Neutrophil (primary cell): ENCODE results near the gene PDX1.

Source experiments
- H3K27ac ChIP-seq: fragments of 200-600 bp; sonication (generic); 2 replicates; pipeline ENCODE4 v1.5.1; 2016; ENCODE audit warnings: mild to moderate bottlenecking, moderate library complexity
- H3K27me3 ChIP-seq: fragments of 200-600 bp; sonication (generic); 2 replicates; pipeline ENCODE4 v1.6.0; 2016; ENCODE audit warnings: mild to moderate bottlenecking
- H3K36me3 ChIP-seq: fragments of 200-600 bp; sonication (generic); 2 replicates; pipeline ENCODE4 v1.5.1; 2017
- H3K4me1 ChIP-seq, 2 experiments: fragments of 200-600 bp in 1 of 2; sonication (generic) in 1 of 2; 1 replicate in 1 of 2; 2 replicates in 1 of 2; pipeline versions ENCODE4 v1.5.1 to v1.6.1; 2013 to 2016; ENCODE audit warnings: low read depth in 1 of 2, low read length in 1 of 2, mild to moderate bottlenecking in 1 of 2, moderate library complexity in 1 of 2; ENCODE audit not compliant: control insufficient read depth in 1 of 2, insufficient read depth in 1 of 2
- H3K4me3 ChIP-seq, 2 experiments: fragments of 200-600 bp in 1 of 2; sonication (generic) in 1 of 2; 1 replicate in 1 of 2; 2 replicates in 1 of 2; pipeline ENCODE4 v1.5.1; 2013 to 2016; ENCODE audit warnings: low read depth in 1 of 2, low read length in 1 of 2, mild to moderate bottlenecking in 1 of 2, moderate library complexity in 1 of 2
- H3K9me3 ChIP-seq: fragments of 200-600 bp; sonication (generic); 2 replicates; pipeline ENCODE4 v1.5.1; 2016
- TF ChIP-seq, protein P1 (sequence below): fragments of 200-600 bp; sonication (generic); IDR thresholded peaks from 2 replicates; pipeline ENCODE4 v1.5.1; 2016; ENCODE audit warnings: antibody characterized with exemption

PDX1 gene

DNA sequence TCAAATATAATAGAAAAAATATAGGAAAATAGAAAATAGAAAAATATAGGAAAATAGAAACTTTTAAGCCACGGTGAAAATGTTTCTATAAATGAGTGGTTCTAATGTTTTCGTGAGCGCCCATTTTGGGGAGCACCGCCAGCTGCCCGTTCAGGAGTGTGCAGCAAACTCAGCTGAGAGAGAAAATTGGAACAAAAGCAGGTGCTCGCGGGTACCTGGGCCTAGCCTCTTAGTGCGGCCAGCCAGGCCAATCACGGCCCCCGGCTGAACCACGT lies 204 bp upstream of the PDX1 start:
- H3K27me3 ChIP-seq = peaks cover 100% of the 10 kb centered on the region
- no peaks in the 10 kb centered on the region for H3K9me3 ChIP-seq
- TF ChIP-seq, protein P1, sequence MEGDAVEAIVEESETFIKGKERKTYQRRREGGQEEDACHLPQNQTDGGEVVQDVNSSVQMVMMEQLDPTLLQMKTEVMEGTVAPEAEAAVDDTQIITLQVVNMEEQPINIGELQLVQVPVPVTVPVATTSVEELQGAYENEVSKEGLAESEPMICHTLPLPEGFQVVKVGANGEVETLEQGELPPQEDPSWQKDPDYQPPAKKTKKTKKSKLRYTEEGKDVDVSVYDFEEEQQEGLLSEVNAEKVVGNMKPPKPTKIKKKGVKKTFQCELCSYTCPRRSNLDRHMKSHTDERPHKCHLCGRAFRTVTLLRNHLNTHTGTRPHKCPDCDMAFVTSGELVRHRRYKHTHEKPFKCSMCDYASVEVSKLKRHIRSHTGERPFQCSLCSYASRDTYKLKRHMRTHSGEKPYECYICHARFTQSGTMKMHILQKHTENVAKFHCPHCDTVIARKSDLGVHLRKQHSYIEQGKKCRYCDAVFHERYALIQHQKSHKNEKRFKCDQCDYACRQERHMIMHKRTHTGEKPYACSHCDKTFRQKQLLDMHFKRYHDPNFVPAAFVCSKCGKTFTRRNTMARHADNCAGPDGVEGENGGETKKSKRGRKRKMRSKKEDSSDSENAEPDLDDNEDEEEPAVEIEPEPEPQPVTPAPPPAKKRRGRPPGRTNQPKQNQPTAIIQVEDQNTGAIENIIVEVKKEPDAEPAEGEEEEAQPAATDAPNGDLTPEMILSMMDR = no peak
- no peaks in the 10 kb centered on the region for H3K36me3 ChIP-seq
- H3K4me3 ChIP-seq = peak overlapping the region in 1 of 2 experiments; percentile 16
- peaks cover 6 to 13% of the 10 kb centered on the region in 2 experiments for H3K4me1 ChIP-seq
- no peak overlapping the region for H3K27ac ChIP-seq

DNA sequence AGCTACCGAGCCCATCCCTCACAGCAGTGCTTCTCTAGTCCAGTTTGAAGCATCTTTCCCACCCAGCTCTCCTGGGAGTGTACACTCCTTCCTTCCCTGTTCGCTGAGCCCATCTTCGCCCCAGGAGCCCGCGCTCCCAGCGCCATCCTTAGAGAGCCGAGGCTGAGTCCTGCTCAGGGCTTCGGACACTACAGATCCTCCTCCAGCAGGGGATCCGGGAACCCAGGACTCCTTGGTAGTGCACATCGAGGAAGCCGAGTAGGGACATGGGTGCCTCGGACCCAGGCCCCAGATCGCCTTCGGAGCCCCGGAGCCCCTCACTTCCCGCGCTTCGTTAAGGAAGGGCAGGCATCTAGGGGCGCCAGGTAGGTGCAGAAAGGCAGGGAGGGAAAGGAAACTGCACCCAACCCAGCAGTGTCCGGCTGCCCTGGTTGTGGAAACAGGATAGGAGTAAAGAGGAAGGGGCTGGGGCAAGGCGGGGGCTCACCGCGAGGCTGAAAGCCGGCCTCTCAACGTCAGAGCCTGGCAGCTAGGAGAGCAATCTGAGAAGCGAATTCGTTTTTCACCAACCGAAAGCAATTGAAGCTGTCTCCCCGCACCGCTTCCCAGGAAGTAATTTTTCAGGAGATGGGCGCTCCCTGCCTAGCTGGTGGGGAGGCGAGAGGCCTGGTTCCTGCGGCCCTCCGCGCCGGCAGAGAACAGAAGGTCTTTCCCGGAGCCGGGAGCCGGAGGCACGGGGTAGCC lies 1.0 kb downstream of the PDX1 start:
- Histone ChIP-seq H3K9me3 (no peaks in the 10 kb centered on the region), H3K4me3 (peak overlapping the region in 1 of 2 experiments; percentile 6)
- TF ChIP-seq, protein P1 = no peak

DNA sequence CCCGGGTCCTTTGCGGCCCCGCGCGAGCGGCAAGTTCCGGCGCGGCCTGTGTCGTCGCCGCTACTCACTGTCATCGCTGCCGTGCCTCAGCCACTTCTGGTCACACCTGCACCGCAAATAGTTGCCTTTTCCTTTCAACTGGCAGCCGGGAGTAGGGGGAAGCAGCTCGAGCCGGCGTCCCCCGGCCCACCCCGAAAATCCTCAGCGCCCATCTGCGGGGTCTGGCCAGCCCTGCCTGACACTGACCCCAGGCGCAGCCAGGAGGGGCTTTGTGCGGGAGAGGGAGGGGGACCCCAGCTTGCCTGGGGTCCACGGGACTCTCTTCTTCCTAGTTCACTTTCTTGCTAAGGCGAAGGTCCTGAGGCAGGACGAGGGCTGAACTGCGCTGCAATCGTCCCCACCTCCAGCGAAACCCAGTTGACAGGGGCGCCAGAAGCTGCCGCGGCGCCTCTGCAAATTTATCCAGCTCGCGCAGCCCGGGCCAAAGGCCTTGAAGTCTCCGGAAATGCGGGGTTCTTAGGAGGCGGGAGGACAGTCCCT lies 1.7 kb downstream of the PDX1 start:
- Histone ChIP-seq H3K27me3 (peaks cover 100% of the 10 kb centered on the region), H3K27ac (no peak overlapping the region), H3K36me3 (no peaks in the 10 kb centered on the region), H3K4me3 (peak overlapping the region in 1 of 2 experiments; percentile 6), H3K9me3 (no peaks in the 10 kb centered on the region), H3K4me1 (peaks cover 6 to 13% of the 10 kb centered on the region in 2 experiments)
- TF ChIP-seq, protein P1 = no peak

More for the DNA sequence above, 1.0 kb downstream of the PDX1 start:
- peaks cover 100% of the 10 kb centered on the region for H3K27me3 ChIP-seq
- no peaks in the 10 kb centered on the region for H3K36me3 ChIP-seq
- no peak overlapping the region for H3K27ac ChIP-seq
- peaks cover 6 to 13% of the 10 kb centered on the region in 2 experiments for H3K4me1 ChIP-seq

DNA sequence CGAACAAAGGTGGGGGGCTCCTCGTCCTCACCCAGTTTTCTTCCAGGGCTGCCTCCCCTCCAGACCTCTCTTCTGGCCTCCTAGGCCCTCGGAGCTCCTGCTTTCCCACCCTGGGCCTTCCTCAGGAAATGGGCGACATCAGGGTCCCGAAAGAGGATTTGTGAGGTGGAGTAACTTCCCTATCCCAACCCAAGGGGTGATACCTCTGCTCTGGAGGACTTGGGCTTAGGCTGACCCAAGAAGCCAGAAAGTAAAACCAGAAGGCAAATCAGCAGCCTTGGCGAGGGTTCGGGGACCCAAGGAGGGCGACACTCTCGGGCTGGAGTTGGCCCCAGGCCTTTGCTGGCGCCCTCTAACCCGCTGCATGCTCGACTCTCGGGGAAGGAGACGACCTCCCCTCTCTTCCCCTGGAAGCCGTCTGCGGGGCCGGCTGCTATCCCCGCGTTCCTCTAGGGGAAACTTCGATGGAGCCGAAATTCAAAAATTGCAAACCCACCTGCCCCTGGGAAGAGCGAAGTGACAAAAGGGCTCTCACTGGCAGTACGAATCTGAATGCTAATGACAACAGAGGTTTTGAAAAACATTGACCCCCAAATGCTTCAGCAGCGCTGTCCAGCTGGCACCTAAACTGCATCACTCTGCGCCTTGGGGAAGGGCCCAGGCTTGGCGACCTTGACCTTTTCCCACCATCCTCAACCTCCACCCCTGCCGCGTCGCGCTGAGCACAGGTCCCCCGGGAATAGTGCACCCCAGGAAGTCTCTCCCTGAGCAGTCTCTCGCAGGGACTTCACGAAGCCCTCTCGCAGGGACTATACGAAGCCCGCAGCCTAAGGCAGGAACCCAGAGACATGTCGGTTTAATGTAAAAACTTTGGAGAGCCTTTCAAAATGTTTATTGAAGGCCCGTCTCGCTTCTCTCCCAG lies 2.4 kb downstream of the PDX1 start:
- peaks cover 100% of the 10 kb centered on the region for H3K27me3 ChIP-seq
- no peaks in the 10 kb centered on the region for H3K9me3 ChIP-seq
- TF ChIP-seq, protein P1 = no peak
- no peaks in the 10 kb centered on the region for H3K36me3 ChIP-seq
- H3K4me3 ChIP-seq = no peak overlapping the region
- H3K4me1 ChIP-seq = peaks cover 6 to 13% of the 10 kb centered on the region in 2 experiments
- no peak overlapping the region for H3K27ac ChIP-seq

DNA sequence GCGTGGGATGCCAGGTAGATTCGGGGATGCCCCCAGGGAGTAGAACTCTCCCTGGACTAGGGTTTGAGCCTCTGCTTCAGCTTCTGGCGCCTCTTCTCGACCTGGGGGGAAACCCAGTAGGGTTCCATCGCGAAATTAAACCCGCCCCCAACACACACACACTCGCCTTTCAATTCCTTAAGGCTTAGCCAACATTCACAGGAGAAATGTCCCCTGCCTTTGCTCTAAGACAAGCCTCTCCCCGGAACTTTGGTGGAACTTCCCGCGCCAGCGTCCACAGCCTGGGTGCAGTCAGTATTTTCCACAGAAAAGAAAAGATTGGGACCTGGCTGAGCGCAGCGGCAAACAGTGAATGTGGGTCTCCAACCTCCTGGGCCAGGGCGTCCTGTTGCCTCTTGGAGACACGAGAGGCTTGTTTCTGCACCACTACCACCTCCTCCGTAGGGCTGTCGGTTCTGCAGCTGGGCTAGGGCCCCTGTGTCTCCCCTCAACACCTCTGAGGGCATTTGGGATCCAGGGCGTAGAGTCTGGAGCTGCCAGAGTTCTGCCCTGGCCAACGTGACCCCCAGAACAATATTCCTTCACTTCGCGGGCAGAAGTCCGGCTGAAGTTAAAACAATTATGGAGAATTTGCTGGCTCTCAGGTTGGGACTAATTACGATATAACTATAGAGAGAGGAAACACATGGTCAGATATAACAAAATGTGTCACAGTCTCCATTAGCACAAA lies 3.2 kb downstream of the PDX1 start:
- Histone ChIP-seq H3K9me3 (no peaks in the 10 kb centered on the region), H3K27me3 (peaks cover 100% of the 10 kb centered on the region), H3K36me3 (no peaks in the 10 kb centered on the region), H3K4me3 (no peak overlapping the region), H3K4me1 (peaks cover 6 to 13% of the 10 kb centered on the region in 2 experiments), H3K27ac (no peak overlapping the region)
- TF ChIP-seq, protein P1 = no peak
